Measurements from ENCODE around the gene NRGN. TPM values are rescaled to one million over a fixed set of nuclear protein-coding genes. Genes with fewer than 3 reads are reported as not detected.

NRGN gene
- total and polyA plus RNA-seq, 8 donors, result 0.37 to 5.5 (median 2.0) TPM; not detected in 4

DNA sequence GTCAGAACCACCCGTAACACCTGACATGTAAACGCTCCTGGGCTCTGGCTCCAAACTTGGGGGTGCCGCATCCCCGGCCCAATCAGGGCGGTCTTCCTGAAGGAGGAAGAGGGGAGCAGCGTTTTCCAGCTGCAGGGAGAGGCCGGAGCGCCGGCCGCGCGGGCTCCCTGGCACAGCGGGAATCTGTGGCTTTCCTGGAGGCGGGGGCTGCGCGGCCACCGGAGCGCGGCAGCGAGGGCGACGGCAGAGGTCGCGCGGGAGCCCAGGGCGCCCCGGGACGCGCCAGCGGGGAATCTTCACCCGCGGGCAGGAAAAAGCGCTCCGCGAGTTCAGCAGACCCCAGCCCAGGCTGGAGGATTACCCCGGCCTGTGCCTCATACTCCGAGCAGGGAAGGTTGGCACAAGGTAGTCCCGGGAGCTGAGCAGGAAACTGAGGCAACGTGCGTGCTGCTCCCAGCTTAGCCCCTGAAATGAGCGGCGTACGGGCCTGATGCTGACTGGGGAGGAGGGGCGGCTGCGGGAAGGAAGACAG is 22.9 kb downstream of the NRGN start:
- no peak for TF ChIP-seq EP300 (IDR thresholded peaks at IDR 0.05)
- TF ChIP-seq POLR2AphosphoS5 (IDR thresholded peaks at IDR 0.05), result no peak
- TF ChIP-seq POLR2A (IDR thresholded peaks at IDR 0.05), result no peak
- TF ChIP-seq, protein P1, sequence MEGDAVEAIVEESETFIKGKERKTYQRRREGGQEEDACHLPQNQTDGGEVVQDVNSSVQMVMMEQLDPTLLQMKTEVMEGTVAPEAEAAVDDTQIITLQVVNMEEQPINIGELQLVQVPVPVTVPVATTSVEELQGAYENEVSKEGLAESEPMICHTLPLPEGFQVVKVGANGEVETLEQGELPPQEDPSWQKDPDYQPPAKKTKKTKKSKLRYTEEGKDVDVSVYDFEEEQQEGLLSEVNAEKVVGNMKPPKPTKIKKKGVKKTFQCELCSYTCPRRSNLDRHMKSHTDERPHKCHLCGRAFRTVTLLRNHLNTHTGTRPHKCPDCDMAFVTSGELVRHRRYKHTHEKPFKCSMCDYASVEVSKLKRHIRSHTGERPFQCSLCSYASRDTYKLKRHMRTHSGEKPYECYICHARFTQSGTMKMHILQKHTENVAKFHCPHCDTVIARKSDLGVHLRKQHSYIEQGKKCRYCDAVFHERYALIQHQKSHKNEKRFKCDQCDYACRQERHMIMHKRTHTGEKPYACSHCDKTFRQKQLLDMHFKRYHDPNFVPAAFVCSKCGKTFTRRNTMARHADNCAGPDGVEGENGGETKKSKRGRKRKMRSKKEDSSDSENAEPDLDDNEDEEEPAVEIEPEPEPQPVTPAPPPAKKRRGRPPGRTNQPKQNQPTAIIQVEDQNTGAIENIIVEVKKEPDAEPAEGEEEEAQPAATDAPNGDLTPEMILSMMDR (IDR thresholded peaks at IDR 0.05), result no peak
- 0 to 1% (median 1%) methylated on average over 36 to 45 of the region's 45 CpGs for WGBS, 5 donors
- intact Hi-C loops (cut with DNase I; ENCODE audit: low total_unique reads), result loop anchor here (5.0 kb wide), 1 partner anchor 90 kb away; the partner anchor contains the start of genes SIAE and SPA17

DNA sequence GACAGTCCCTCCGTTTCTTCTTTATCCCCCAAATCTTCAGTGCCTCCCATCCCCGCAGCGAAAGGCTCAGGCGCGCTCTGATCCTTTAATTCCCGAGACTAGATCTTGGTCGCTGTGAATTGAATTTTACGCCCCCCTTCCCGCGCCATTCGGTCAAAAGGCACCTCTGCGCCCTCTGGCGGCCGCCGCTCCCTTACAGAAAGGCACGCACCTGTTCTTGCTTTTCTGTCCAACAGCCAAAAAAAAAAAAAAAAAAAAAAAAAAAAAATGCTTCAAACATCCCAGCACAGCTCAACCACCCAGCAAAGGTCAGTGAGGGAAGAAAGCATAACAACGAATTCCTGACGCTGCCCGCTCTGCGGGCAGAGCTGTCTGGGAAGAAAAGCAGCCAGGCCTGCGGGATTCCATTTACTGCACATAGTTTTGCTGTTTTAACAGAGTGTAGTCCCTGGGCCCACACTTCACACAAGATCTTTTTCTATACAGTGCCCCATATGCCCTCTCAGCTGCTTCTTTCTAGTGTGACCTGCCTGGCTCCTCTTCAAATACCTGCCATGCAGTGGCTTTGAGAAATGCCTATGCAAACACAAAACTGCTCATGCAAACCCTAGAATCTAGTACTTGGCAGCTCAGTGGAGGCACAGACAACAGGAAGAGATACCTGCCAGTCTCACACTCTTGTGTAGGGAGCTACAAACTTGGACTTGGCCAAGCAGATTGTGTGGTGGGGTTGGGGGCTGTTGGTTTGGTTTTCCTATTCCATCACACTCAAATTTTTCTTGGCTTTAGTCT is 23.6 kb downstream of the NRGN start:
- no peaks in the 10 kb centered on the region for H3K9me3 ChIP-seq
- TF ChIP-seq POLR2AphosphoS5 (IDR thresholded peaks at IDR 0.05) (peak in 2 of 3 donors; percentile 24 to 34), EP300 (IDR thresholded peaks at IDR 0.05) (no peak), POLR2A (IDR thresholded peaks at IDR 0.05) (no peak)
- TF ChIP-seq, protein P1 (IDR thresholded peaks at IDR 0.05), result peak in 5 of 7 experiments; percentile 53 to 87 (median 75)
- intact Hi-C loops (cut with DNase I; ENCODE audit: low total_unique reads), result loop anchor here (5.0 kb wide), 1 partner anchor 91 kb away; the partner anchor contains the start of genes SIAE and SPA17
- 2 to 5% (median 4%) methylated on average over 21 of the region's 21 CpGs for WGBS, 5 donors
- peak overlapping the region; percentile 40 to 78 (median 57) for H3K4me3 ChIP-seq
- H3K27me3 ChIP-seq, result peaks cover 4 to 47% (median 42%) of the 10 kb centered on the region in 3 donors
- H3K36me3 ChIP-seq, result peaks cover 12 to 39% (median 23%) of the 10 kb centered on the region in 4 donors
- peak overlapping the region; percentile 77 to 85 (median 81) for H3K27ac ChIP-seq
- peak; percentile 92 to 95 for DNase-seq
- peaks cover 37 to 56% (median 54%) of the 10 kb centered on the region in 4 donors for H3K4me1 ChIP-seq

More for the DNA sequence above, 22.9 kb downstream of the NRGN start:
- H3K27me3 ChIP-seq, result peaks cover 4 to 54% (median 42%) of the 10 kb centered on the region in 3 donors
- no peaks in the 10 kb centered on the region for H3K9me3 ChIP-seq
- peak overlapping the region; percentile 40 to 78 (median 57) for H3K4me3 ChIP-seq
- H3K27ac ChIP-seq, result peak overlapping the region; percentile 77 to 85 (median 81)
- peaks cover 10 to 32% (median 16%) of the 10 kb centered on the region in 4 donors for H3K36me3 ChIP-seq
- peaks cover 42 to 63% (median 61%) of the 10 kb centered on the region in 4 donors for H3K4me1 ChIP-seq
- peak in 1 of 2 donors; percentile 52 for DNase-seq

DNA sequence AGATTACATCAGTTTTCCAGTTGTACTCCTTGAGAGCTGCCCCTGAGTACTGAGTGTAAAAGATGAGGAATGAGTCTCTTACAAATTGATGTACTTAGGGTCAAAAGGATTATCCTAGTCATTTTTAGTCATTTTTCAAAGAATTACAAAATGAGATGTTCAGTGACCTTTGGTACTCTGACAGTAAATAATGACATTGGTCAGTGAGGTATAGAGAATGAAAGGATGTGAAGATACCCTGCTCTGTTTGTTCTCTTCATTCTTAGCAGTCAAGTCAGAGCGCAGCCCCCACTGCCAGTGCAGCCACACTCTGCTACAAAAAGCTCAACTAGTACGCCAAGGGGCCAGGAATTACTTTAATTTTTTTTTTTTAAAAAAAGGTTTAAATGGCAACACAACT is 26.4 kb downstream of the NRGN start:
- peaks cover 16 to 56% (median 42%) of the 10 kb centered on the region in 4 donors for H3K36me3 ChIP-seq
- H3K4me3 ChIP-seq, result no peak overlapping the region
- WGBS, 5 donors, result 92 to 99% (median 96%) methylated on average over 2 of the region's 2 CpGs
- no peaks in the 10 kb centered on the region for H3K9me3 ChIP-seq
- DNase-seq, result no peak
- peaks cover 20 to 40% (median 32%) of the 10 kb centered on the region in 4 donors for H3K4me1 ChIP-seq
- intact Hi-C loops (cut with DNase I; ENCODE audit: low total_unique reads), result no loop called here
- peaks cover 2 to 19% (median 18%) of the 10 kb centered on the region in 3 donors for H3K27me3 ChIP-seq
- TF ChIP-seq EP300 (IDR thresholded peaks at IDR 0.05) (no peak), POLR2AphosphoS5 (IDR thresholded peaks at IDR 0.05) (no peak), POLR2A (IDR thresholded peaks at IDR 0.05) (no peak)
- TF ChIP-seq, protein P1 (IDR thresholded peaks at IDR 0.05), result no peak
- H3K27ac ChIP-seq, result no peak overlapping the region

DNA sequence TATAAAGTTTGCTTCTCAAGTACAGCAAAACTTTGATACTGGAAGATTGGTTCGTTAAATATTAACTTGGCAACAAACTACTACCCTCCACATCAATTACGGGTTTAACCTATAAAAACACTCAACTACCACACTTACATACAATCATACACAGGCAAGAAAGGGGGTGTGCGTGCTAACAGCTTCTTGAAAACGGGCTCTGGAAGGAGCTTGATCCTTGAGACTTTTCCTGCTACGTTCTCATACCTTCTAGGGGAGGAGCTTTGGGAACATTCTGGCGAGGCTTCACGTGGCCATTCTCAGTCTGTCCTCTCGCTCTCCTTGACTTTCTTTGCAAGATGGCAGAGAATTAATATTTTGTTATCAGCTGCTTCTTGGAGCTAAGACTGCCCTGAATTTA is 29.2 kb downstream of the NRGN start:
- no peak overlapping the region for H3K4me3 ChIP-seq
- peak overlapping the region in 2 of 5 donors; percentile 7 to 15 for H3K27ac ChIP-seq
- peaks cover 0 to 12% (median 4%) of the 10 kb centered on the region in 4 donors for H3K4me1 ChIP-seq
- peaks cover 17 to 73% (median 63%) of the 10 kb centered on the region in 4 donors for H3K36me3 ChIP-seq
- no peak for DNase-seq
- whole genome bisulfite sequencing, 5 donors, result 32 to 67% (median 53%) methylated on average over 8 of the region's 8 CpGs
- H3K9me3 ChIP-seq, result no peaks in the 10 kb centered on the region
- intact Hi-C loops (cut with DNase I; ENCODE audit: low total_unique reads), result no loop called here
- H3K27me3 ChIP-seq, result no peaks in the 10 kb centered on the region
- TF ChIP-seq, protein P1 (IDR thresholded peaks at IDR 0.05), result no peak
- peak in 1 of 3 donors; percentile 7 for TF ChIP-seq POLR2AphosphoS5 (IDR thresholded peaks at IDR 0.05)

Data from stomach (tissue), 9 donors.